ENCODE measurements around the gene CRTAP.
"Not testable (repeated sequence)": the region's sequence is repeated elsewhere in the genome, so short reads cannot be mapped to it uniquely, and the experiment has no call there.

The CRTAP gene

GRCh38 chr3:33159981-33160380, 46.2 kb downstream of the CRTAP start:
- H3K4me3 ChIP-seq, result no peak overlapping the region
- no peaks in the 10 kb centered on the region for H3K9me3 ChIP-seq
- peaks cover 0 to 83% (median 13%) of the 10 kb centered on the region in 4 donors for H3K4me1 ChIP-seq
- intact Hi-C loops (cut with DNase I; ENCODE audit: low total_unique reads), result no loop called here
- H3K27me3 ChIP-seq, result no peaks in the 10 kb centered on the region
- DNase-seq, result no peak
- TF ChIP-seq CTCF (IDR thresholded peaks at IDR 0.05), result no peak
- peaks cover 0 to 11% (median 0%) of the 10 kb centered on the region in 3 donors for H3K36me3 ChIP-seq
- peak overlapping the region; percentile 47 to 83 for H3K27ac ChIP-seq

GRCh38 chr3:33162621-33163020, 48.8 kb downstream of the CRTAP start:
- intact Hi-C loops (cut with DNase I; ENCODE audit: low total_unique reads), result not testable (repeated sequence)

GRCh38 chr3:33165372-33165771, 51.6 kb downstream of the CRTAP start:
- H3K27me3 ChIP-seq, result no peaks in the 10 kb centered on the region
- TF ChIP-seq CTCF (IDR thresholded peaks at IDR 0.05), result no peak

More at GRCh38 chr3:33162621-33163020, 48.8 kb downstream of the CRTAP start:
- H3K36me3 ChIP-seq, result peaks cover 0 to 11% (median 0%) of the 10 kb centered on the region in 3 donors
- not testable (repeated sequence) for H3K4me3 ChIP-seq, H3K9me3 ChIP-seq, DNase-seq, H3K27me3 ChIP-seq
- H3K27ac ChIP-seq, result peak overlapping the region; percentile 33 to 83
- peaks cover 0 to 83% (median 26%) of the 10 kb centered on the region in 4 donors for H3K4me1 ChIP-seq

GRCh38 chr3:33166095-33166494, 52.3 kb downstream of the CRTAP start:
- peaks cover 0 to 84% (median 42%) of the 10 kb centered on the region in 4 donors for H3K4me1 ChIP-seq
- intact Hi-C loops (cut with DNase I; ENCODE audit: low total_unique reads), result no loop called here

More at GRCh38 chr3:33165372-33165771, 51.6 kb downstream of the CRTAP start:
- intact Hi-C loops (cut with DNase I; ENCODE audit: low total_unique reads), result no loop called here
- H3K36me3 ChIP-seq, result peaks cover 0 to 11% (median 0%) of the 10 kb centered on the region in 3 donors
- no peak overlapping the region for H3K4me3 ChIP-seq
- H3K4me1 ChIP-seq, result peaks cover 0 to 83% (median 40%) of the 10 kb centered on the region in 4 donors
- H3K9me3 ChIP-seq, result no peaks in the 10 kb centered on the region
- peak overlapping the region; percentile 83 to 91 for H3K27ac ChIP-seq
- DNase-seq, result no peak

GRCh38 chr3:33167284-33167683, 53.5 kb downstream of the CRTAP start:
- DNase-seq, result no peak
- H3K36me3 ChIP-seq, result peaks cover 0 to 11% (median 0%) of the 10 kb centered on the region in 3 donors
- no peak overlapping the region for H3K4me3 ChIP-seq
- no peaks in the 10 kb centered on the region for H3K27me3 ChIP-seq
- H3K27ac ChIP-seq, result peak overlapping the region; percentile 83 to 91
- no peaks in the 10 kb centered on the region for H3K9me3 ChIP-seq
- intact Hi-C loops (cut with DNase I; ENCODE audit: low total_unique reads), result no loop called here
- H3K4me1 ChIP-seq, result peaks cover 0 to 92% (median 43%) of the 10 kb centered on the region in 4 donors
- no peak for TF ChIP-seq CTCF (IDR thresholded peaks at IDR 0.05)

More at GRCh38 chr3:33166095-33166494, 52.3 kb downstream of the CRTAP start:
- no peak for TF ChIP-seq CTCF (IDR thresholded peaks at IDR 0.05)
- peaks cover 0 to 11% (median 0%) of the 10 kb centered on the region in 3 donors for H3K36me3 ChIP-seq
- DNase-seq, result no peak
- no peak overlapping the region for H3K4me3 ChIP-seq
- no peaks in the 10 kb centered on the region for H3K27me3 ChIP-seq
- H3K9me3 ChIP-seq, result no peaks in the 10 kb centered on the region
- peak overlapping the region; percentile 83 to 91 for H3K27ac ChIP-seq

GRCh38 chr3:33167716-33168336, 54.0 kb downstream of the CRTAP start:
- peak overlapping the region; percentile 83 to 91 for H3K27ac ChIP-seq
- H3K4me3 ChIP-seq, result no peak overlapping the region
- DNase-seq, result no peak
- H3K9me3 ChIP-seq, result no peaks in the 10 kb centered on the region
- TF ChIP-seq CTCF (IDR thresholded peaks at IDR 0.05), result no peak
- peaks cover 0 to 97% (median 46%) of the 10 kb centered on the region in 4 donors for H3K4me1 ChIP-seq
- peaks cover 0 to 7% (median 0%) of the 10 kb centered on the region in 3 donors for H3K36me3 ChIP-seq
- no peaks in the 10 kb centered on the region for H3K27me3 ChIP-seq
- intact Hi-C loops (cut with DNase I; ENCODE audit: low total_unique reads), result no loop called here
